GM19099 (cell line): Measurements from ENCODE around the gene SLC19A1.
A peak's percentile ranks its signal among the peaks of the same experiment; 100 is the strongest.

Experiments used
- POLR2A ChIP-seq: IDR thresholded peaks from 3 replicates; pipeline ENCODE4 v1.6.1; 2011; ENCODE audit warnings: low read depth; ENCODE audit not compliant: insufficient read length; ENCODE audit errors: extremely low read depth

Gene SLC19A1

DNA sequence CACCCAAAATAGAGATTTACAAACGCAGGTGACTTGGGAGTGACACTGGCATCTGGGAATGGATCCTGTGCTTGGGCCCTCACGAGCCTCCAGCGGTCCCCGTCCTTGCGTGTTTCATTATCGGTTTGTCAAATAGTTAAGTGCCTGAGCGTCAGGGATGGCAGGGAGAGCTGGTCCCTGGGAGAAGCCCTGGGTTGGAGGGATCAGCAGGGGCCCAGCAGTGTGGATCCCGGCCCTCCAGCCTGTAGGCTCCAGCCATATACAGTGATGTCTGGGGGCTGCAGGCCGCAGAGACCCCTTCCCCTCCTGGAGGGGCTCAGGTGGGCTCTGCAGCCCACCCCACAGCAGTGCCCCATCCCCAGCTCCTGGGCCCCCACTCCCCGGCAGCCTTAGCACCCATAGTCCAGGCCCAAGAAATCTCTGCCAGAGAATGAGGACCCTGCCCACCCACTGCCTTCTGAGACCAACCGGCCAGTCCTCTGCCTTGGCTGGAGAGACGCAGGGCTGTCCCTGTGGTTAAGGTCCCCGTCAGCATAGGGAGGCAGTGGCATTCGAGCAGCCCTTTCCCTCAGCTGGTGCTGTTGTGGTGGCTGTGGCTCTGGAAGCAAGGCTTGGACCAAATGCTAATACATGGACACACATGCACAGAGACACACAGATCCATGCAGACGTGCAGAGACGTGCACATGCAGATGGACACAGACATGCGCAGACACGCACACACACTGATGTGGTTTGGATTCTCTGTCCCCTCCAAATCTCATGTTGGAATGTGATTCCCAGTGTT, 2.4 kb upstream of the SLC19A1 start:
- no peak for TF ChIP-seq POLR2A

DNA sequence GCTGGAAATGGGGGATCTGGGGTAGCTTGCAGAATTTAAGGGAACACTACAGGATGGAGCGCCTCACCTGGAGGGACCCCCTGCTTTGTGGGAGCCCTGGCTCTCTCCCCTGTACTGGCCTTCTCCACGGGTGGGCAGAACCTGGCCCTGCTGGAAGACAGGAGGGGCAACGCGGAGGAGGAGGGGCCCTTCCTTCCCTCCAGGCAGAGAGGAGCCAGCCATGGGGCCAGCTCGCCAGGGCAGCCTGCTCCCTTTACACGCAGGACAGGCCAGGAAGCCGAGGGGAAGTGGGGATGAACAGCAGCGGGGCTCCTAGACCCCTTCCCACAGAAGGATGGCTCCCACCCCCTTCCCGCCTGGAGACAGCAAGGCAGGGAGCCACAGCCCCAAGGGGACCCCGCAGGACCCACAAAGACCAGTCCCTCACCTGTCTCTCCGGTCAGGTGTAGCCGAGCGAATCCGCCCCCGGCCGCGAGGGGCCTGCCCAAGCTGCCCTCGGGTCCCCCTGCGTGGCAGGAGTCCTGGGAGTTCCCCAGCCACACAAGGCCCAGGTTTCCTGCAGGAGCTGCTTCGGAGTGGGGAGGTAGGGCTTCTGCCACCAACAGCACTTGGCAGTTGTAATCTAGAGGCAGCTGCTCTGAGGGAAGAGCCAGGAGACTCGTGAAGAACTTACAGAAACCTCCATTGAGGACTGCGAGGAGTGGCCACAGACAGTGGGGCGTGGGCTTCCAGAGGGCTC, 1.6 kb upstream of the SLC19A1 start:
- TF ChIP-seq POLR2A = no peak

DNA sequence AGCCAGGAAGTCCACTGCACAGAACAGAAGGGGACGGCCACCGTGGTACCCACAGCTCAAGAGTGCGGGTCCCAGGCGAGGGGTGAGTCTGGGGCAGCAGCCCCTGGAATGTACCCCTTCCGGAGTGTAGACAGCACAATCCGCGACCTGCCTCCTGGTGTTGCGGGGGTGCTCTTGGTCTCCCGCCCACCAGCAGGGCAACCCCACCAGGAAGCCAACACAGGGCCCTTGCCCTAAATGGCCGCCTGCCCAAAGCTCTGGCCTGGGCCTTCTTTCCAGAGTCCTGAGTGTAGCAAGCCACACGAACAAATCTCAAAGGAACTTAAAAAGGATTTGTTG, 1.1 kb upstream of the SLC19A1 start:
- TF ChIP-seq POLR2A = no peak

DNA sequence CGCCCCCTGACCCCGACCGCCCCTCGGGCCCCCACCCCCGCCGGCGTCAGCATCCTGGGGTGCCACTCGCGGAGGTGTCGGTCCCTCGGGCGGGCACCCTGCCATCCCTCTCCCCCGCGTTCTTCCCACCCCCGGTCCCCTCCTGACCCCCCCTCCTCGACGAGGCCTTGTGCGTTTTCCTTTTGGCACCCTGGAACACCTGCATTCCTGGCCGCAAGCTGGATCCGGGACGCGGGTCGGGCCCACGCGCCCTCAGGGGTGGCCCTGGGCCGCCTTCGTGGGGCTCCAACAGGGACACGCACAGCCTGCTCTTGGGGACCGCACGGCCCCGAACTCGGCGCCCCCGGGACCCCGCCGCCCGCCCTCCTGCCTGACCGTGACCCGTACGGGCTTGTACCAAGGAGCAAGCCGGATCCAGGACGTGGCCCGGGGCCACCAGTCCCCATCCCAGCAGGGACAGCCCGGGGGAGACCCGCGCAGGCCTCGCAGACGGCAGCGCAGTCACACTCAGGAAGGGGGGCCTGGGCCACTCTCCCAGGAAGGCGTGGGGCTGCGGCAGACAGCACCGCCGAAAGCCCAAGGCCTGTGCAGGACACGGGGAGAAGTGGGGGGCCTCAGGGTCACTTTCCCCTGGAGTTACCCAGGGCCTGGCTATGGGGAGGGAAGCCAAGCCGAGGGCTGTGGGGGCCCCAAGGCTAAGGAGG, 579 bp upstream of the SLC19A1 start:
- TF ChIP-seq POLR2A = no peak

DNA sequence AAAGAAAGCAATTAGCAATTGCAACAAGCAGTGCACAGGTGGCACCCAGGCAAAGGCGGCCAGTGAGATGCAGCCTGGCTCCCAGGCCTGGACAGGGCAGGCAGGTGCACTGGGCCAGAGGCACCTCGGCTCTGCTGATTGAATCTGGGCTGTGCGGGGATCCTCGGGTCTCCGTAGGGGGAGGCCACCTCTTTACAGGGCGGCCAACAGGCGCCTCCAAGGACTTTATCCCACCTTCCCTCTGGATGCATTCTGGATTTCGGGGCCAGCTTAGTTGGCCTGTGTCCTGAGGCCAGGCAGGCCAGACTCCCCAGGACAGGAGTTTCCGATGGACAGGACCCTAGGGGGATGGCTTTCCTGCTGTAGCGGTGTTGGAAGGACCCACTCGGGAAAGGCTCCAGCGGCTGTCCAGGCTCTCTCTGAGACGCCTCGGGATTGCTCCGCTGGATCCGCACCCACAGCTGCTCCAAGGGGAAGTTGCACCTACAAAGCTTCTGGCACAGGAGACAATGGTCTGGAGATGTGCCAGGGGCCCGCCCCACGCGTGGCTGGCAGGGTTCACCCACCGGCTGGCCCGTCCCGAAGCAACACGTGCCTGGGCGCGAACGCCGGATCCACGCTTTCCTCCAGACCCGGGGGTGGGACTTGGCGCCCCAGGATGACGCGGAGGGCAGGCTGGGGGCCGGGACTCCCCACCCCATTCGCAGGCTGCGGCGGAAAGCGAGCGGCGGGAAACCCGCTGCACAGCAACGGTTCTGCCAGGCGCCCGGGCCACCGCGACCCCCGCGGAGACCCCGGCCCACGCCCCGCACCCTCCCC, 810 bp downstream of the SLC19A1 start:
- TF ChIP-seq POLR2A = peak; percentile 27

DNA sequence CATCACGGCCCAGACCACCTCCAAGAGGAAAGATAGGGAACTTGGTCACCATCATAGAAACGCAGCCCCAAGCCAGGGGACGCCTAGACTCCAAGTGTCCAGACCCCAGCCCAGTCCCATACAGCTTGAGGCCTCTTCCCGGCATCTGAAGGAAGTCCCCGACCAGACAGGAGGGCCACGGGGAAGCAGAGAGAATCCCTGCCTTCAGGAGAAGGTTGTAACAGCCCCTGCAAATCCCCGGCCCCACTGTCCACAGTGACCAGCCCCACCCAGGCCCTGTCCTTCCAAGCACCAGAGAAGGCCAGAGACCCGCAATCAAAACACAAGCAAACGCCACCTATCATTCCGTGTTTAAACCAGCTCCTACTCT, 1.7 kb downstream of the SLC19A1 start:
- TF ChIP-seq POLR2A = no peak

DNA sequence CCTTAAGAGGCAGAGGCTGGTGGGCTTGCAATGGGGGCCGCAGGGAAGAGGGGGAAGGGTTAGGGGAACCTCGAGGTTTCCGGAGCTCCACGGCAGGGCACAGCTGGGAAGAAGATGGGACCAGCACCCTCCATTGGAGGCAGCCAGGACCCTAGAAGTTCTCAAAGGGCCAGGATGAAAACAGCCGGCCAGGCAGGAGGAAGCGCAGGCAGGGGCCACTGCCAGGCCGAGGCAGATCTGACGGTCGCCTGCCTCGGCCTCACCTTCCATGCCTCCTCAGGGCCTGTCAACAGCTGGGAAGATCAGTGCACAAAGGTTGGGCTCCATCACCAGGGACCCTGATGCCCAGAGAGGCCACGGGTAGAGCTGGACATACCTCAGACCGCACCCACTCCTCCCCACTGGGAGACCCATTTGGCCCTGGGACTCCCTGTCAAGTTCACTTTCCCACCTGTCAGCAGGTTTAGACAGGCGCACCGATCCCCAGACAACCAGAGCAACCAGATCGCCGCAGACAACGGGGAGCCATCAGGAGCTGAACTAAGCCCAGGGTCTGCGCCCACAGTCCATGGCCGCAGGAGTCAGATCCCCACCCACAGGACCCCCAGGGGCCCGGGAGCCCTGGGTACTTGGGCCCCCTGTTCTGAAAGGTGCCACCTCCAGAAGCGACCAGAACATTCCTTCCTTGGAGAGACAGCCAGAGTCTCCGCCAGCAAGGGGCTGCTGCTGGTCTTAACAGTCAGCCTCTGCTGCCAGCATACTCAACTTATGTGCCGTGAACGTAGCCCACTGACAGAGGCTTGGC, 2.2 kb downstream of the SLC19A1 start:
- TF ChIP-seq POLR2A = no peak

DNA sequence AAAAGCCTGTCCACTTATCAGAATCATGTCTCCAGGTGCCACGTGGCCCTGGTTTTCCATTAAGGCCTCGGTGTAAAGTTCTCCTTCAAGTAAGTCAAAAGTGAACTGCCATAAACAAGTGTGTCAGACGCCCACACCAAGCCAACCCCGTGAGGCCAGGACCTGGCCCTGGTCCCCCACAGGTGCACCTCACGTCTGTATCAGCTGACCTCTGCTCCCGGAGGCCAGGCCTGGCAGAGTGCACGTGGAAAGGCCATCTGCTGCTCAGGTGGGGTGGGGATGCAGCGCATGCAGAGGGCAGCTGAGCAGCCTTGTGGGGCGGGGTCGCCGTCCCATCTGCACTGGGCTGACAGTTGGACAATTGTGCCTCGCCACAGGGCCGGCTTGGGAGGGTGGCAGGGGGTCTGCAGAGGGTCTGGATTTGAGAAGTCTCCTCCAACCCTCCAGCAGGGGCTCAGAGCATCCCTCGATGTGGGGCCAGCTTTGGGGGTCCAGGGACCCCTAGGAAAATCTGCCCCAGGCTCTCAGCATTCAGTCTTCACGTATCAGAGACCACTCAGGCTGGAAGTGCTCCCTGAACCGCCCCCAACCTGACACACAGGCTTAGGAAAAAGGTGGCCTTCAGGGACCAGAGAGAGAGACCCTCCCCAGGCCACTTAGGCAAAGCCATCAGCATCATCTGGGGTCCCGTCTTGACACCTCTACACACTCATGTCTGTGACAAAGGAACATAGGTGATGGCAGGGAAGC, 3.0 kb downstream of the SLC19A1 start:
- TF ChIP-seq POLR2A = no peak

DNA sequence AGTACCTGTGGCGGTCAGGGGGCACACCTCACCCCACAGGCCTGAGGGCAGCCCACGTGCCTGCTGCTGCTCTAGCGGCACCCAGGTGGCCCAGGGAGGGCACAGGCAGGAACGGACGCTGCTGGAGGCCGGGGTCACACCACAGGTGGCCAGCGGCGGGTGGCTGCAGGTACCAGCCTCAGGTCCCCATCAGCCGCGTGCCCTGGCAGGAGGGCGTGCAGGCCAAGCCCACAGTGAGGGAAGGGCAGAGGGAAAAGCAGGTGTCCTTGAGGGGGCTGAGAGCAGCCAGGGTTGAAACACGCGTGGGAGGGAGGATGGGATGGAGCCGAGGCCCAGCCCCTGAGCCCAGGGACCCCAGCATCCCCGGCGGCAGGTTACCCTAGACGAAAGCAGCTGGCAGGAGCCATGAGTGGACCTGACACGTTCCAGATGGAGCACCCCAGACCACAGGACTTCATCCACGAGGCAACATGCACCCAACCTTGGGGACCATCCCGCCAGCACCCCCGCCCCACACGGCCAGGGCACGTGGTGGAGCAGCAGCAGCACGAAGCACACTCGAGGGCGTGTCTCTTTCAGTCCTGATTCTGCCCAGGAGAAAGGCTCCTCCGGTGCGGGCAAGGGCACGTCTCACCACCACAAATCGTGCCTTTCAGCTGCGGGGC, 3.7 kb downstream of the SLC19A1 start:
- no peak for TF ChIP-seq POLR2A

DNA sequence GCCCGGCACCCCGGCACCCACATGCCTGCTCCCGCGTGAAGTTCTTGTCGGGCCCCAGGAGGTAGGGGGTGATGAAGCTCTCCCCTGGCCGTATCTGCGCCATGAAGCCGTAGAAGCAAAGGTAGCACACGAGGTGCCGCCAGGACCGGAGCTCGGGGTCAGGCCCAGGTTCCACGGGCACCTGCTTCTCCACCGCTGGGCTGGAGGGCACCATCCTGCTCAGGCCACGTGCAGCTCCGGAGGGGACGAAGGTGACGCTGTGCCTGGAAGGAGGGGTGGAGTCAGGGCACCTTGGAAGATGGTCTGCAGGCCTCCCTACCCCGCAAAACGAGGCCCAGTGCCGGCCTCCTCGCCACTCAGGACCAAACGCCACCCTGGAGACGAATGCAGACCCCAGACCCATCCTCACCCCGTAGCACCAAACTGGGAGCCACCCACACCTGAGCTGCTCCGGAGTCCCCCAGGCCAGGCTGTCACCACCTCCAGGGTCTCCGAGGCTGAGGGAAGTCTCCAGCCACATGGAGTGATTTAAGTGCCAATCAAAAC, 4.4 kb downstream of the SLC19A1 start:
- no peak for TF ChIP-seq POLR2A

DNA sequence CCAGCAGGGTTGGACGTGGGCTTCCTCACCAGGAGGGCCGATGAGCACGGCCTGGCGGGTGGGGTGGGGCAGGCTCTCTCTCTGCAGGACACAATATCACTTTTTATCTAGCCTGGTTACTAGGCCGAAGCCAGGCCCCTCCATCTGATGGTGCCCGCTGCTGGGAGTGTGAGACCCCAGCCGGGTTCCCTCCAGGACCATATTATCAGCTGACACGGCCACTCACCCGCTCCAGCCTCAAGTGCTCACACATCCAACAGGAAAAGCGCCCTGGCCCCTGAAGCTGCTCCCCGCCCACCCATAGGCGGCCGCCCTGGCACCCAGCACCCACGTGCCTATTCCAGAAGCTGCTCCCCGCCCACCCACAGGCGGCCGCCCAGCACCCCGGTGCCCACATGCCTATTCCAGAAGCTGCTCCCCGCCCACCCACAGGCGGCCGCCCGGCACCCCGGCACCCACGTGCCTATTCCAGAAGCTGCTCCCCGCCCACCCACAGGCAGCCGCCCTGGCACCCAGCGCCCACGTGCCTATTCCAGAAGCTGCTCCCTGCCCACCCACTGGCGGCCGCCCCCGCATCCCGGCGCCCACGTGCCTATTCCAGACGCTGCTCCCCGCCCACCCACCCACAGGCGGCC, 5.0 kb downstream of the SLC19A1 start:
- TF ChIP-seq POLR2A = no peak

DNA sequence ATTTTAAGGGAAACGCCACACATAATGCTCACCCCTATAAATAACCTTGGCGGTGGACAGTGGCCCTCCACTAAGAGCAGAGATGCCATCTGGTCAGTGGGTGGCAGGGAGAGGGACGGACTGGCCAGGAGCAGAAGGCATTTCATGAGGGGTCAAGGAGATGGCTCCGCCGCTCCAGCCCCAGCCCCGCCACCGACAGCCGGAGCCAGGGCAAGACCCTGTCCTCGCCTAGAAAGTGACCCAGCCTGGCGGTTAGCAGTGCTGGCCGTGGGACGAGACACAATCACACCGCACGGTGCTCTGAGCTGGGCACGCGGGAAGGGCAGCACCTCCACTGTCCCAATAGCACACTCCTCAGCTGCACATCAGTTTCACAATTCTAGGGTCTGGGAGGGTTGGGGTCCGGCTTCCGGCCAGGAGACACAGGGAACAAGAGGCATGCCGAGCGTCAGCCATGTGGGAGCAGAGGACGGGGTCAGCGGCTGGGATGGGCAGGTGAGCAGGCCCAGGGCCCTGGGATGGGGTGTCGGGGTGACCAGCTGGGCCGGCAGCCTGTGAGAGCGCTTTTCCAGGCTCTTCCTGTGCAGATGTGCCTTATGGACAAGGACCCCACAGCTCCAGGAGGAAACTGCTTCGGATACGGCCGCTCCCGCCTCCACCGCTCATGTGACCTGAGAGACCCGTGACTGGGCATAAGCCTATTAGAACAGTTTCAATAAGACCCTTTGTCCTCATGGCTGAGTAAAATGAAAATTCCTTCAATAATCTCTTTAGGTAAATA, 5.7 kb downstream of the SLC19A1 start:
- no peak for TF ChIP-seq POLR2A
